Activated gamma-delta T cell treated with Interleukin-2 at 50 U/mL for 16 hours (primary cell): ENCODE data around the gene CASP6.

Source experiments
- DNase-seq: peaks from one replicate; pipeline ENCODE4 v3.0.0-alpha.2; 2020

The CASP6 gene

GRCh38 chr4:109665783-109666485 is 37.3 kb downstream of the CASP6 start:
- no peak for DNase-seq

DNA sequence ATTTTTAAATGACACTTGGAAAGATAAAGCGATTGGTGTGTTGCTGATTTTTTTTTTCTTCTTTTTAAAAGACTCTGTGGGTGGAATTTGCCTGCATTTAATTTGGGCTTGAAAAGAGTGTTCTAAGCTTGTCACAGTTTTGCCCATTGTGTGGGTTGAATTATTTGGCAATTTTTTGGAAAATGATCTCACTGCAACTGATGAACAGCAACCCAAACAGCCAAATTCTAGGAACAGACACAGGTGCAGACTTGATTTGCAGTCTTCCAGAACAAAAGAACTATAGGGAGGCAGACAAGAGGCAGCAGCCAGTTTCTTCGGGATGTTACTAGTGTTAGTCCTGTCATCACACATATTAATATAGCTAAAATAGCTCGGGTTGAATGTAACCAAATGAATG is 40.5 kb downstream of the CASP6 start:
- no peak for DNase-seq

DNA sequence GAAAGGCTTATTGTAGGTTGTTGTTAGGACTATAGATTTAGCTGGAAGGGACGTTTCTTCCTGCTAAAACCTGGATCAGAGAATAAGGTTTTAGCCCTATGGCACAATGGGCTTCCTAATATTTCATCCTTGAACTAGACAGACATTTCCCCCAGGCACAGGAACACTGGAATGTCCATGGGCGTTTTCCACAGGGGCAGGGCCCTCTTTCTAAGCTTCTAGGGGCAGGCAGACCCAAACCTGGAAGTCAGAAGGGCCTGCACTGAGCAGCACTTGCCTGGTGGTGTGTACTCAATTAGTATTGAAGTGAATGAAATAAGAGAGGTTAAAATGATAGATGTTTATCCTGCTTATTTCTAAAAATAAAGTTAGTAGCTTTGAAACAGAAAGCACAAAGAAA is 41.1 kb downstream of the CASP6 start:
- no peak for DNase-seq

DNA sequence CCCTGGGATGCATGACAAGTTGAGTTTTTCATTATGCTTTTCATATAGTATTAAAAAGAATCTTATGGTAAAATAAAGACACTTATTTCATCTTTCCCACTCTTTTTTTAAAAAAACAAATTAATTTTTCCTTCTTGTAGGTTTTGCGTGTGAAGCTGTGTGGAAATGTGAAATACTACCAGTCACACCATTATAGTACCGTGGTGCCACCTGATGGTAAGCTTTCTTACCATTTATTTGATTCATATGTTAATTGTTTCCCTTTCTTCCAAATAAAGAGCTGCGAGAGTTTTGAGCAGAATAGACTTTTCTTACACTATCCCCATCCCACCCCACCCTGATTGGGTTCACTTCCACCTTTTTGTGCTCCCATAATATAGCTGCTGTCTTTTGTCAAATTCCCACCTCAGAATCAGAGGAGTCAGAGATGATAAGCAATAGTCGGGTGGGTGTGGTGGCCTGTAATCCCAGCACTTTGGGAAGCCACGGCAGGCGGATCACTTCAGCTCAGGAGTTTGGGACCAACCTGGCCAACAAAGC is 44.3 kb downstream of the CASP6 start:
- no peak for DNase-seq

GRCh38 chr4:109657854-109658418 is 45.3 kb downstream of the CASP6 start:
- no peak for DNase-seq

DNA sequence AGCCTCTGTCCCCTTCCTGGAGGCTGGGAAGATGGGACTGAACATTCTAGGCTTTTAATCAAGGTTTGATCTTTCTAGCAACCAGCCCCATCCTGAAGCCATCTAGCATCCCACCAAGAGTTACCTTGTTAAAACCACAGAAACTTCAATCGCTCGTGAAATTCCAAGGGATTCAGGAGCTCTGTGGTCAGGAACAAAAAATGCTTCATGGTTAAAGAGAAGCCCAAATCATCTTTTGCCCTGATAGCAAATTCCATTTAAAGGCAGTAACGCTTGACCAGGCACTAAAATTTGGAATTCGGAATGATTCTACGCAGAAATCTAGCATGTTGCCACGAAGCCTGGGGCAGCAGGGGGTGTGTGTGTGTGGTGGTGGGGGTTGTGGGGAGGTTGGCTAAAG is 47.8 kb downstream of the CASP6 start:
- DNase-seq, result no peak

DNA sequence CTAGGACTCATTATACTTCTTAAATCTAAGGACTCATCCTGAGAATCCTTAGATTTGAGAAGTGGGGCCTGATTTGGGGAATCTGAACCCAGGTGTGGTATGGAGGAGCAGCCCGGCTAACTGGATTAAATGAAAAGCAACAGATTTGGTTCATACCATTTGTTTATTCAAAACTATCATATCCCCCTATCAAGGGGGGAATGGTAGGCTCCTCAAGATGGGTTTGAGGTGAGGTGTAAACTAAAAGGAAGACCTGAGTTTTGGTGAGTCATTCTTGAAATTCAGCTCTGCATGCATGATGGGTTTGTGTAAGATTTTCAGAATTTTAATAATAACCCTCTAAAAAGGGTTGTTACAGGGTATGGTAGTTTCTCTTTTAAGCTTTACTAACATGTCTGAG is 53.4 kb downstream of the CASP6 start:
- peak; percentile 7 for DNase-seq

DNA sequence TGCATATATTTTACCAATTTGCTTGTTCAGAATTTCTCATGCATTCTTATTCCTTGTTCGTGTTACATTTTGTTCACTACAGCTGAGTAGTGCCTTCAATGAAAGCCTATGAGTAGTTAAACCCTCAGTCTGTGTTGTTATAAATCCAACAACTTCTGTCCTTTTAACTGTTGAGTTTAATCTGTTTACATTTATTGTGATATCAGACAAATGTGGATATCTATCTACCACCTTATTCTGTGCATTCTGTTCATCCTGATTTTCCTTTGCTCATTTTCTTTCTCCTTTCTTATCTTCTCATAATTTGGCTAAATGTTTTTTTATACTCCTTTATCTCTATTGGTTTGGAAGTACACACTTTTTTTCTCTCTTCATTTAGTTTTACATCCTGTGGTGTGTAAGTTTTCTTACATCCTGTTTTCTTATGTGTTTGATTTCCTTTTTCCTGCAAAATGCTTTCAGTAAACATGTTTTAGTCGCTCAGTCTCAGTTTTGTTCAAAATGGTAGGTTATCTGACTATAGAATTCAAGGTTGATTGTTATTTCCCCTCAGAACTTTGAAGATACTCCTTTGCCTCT is 54.2 kb downstream of the CASP6 start:
- DNase-seq, result no peak

DNA sequence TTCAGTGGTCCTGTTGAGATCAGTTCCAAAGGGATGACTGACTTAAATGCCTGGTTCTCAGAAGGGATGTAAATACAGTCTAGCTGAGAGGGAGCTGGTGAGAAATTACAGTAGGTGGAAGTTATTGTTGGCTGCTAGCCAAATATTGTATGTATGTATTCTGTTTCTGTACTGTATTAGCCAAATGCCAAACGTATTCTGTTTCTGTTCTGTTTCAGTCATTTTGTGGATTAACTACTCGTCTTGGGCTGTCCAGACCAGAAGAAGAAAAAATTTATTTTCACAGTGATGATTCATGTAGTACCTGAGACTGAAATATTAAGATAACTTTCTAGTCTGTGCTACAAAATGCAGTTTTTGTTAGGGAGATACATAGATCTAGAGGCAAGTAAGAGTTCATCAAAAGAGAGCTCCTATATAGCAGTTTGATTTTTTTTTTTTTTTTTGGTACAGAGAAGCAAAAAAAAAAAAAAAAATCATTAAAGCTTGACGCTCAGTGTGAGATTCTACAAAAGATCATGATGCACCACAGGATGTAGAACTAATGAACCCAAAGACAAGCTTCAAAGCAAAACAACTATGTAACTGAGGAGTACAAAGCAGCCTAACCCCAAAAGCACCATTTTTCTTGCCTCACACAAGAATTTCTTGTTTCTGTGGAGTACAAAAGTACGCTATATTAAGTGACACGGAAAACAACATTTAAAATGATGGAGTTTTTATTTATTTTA is 54.8 kb downstream of the CASP6 start:
- DNase-seq, result peak; percentile 6

- no peak for DNase-seq
Observed at GRCh38 chr4:109645874-109646710, 57.2 kb downstream of the CASP6 start.

DNA sequence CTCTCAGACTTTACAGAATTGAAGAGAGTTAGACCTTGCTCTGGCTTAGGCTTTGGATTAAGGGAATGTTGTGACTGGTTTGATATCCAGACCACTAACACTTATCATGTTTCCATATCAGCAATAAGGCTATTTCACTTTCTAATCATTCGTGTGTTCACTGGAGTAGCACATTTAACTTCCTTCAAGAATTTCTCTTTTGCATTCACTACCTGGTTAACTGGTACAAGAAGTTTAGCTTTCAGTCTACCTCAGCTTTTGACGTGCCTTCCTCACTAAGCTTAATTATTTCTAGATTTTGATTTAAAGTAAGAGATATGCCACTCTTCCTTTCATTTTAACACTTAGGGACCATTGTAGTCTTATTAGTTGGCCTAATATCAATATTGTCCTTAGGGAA is 62.6 kb downstream of the CASP6 start:
- DNase-seq, result no peak
